Liver (tissue), 9 donors: ENCODE results near the gene TJP1. TPM values are rescaled to one million over a fixed set of nuclear protein-coding genes. Genes with fewer than 3 reads are reported as not detected.

ENCODE experiments used
- DNase-seq: peaks from one replicate; pipeline ENCODE4 v3.0.0-alpha.2; 2017; ENCODE audit warnings: low spot score
- H3K27ac ChIP-seq, 2 donors: one replicate each; pipeline ENCODE4 v1.7.0; 2013; ENCODE audit warnings: inconsistent platforms in 2 of 2, low read length in 2 of 2, control low read depth in 1 of 2, low read depth in 1 of 2, mild to moderate bottlenecking in 1 of 2
- H3K27me3 ChIP-seq, 4 donors: one replicate each; pipeline versions ENCODE4 v1.6.1 to v1.7.0; 2013; ENCODE audit warnings: low read length in 3 of 4, inconsistent platforms in 1 of 4, mild to moderate bottlenecking in 1 of 4, moderate library complexity in 1 of 4; ENCODE audit not compliant: control insufficient read depth in 4 of 4, insufficient read depth in 4 of 4
- H3K36me3 ChIP-seq, 4 donors: one replicate each; pipeline versions ENCODE4 v1.6.1 to v1.7.0; 2013; ENCODE audit warnings: low read length in 3 of 4, mild to moderate bottlenecking in 3 of 4, low read depth in 1 of 4, moderate library complexity in 1 of 4; ENCODE audit not compliant: control insufficient read depth in 4 of 4, insufficient read depth in 3 of 4
- H3K4me1 ChIP-seq, 4 donors: one replicate each; pipeline versions ENCODE4 v1.6.1 to v1.7.0; 2013; ENCODE audit warnings: low read length in 3 of 4, mild to moderate bottlenecking in 3 of 4, moderate library complexity in 1 of 4; ENCODE audit not compliant: control insufficient read depth in 4 of 4, insufficient read depth in 4 of 4
- H3K4me3 ChIP-seq, 3 donors: one replicate each; pipeline versions ENCODE4 v1.6.1 to v1.7.0; 2013; ENCODE audit warnings: low read length in 3 of 3, control low read depth in 1 of 3, low read depth in 1 of 3, mild to moderate bottlenecking in 1 of 3
- H3K9ac ChIP-seq, 2 donors: one replicate each; pipeline ENCODE4 v1.7.0; 2013; ENCODE audit warnings: low read length in 2 of 2, mild to moderate bottlenecking in 2 of 2, moderate library complexity in 2 of 2, control low read depth in 1 of 2, low read depth in 1 of 2
- H3K9me3 ChIP-seq, 4 donors: one replicate each; pipeline versions ENCODE4 v1.6.1 to v1.7.0; 2013; ENCODE audit warnings: low read length in 3 of 4; ENCODE audit not compliant: control insufficient read depth in 4 of 4
- EGR1 ChIP-seq, 2 donors: IDR thresholded peaks; 2 replicates each; pipeline ENCODE4 v1.6.1; 2016 to 2018; ENCODE audit warnings: antibody characterized with exemption in 2 of 2, low read depth in 2 of 2
- FOXA1 ChIP-seq: IDR thresholded peaks from 2 replicates; pipeline ENCODE4 v1.6.1; 2016; ENCODE audit warnings: antibody characterized with exemption
- FOXA2 ChIP-seq: IDR thresholded peaks from 2 replicates; pipeline ENCODE4 v1.6.1; 2016; ENCODE audit warnings: antibody characterized with exemption
- GABPA ChIP-seq, 2 donors: IDR thresholded peaks in 1 of 2; conservative IDR thresholded peaks in 1 of 2; 2 replicates each; pipeline ENCODE4 v1.6.1; 2016; ENCODE audit warnings: antibody characterized with exemption in 2 of 2, mild to moderate bottlenecking in 1 of 2, moderate library complexity in 1 of 2
- HNF4A ChIP-seq, 2 donors: conservative IDR thresholded peaks; 2 replicates each; pipeline ENCODE4 v1.6.1; 2016; ENCODE audit warnings: antibody characterized with exemption in 2 of 2, mild to moderate bottlenecking in 2 of 2
- HNF4G ChIP-seq: IDR thresholded peaks from 2 replicates; pipeline ENCODE4 v1.6.1; 2016; ENCODE audit warnings: antibody characterized with exemption
- JUND ChIP-seq, 2 donors: IDR thresholded peaks; 2 replicates each; pipeline ENCODE4 v1.6.1; 2016; ENCODE audit warnings: antibody characterized with exemption in 2 of 2
- NR2F2 ChIP-seq: IDR thresholded peaks from 2 replicates; pipeline ENCODE4 v1.6.1; 2016; ENCODE audit warnings: antibody characterized with exemption
- RAD21 ChIP-seq, 2 donors: IDR thresholded peaks; 2 replicates each; pipeline ENCODE4 v1.6.1; 2016; ENCODE audit warnings: antibody characterized with exemption in 2 of 2, mild to moderate bottlenecking in 2 of 2
- RXRA ChIP-seq, 2 donors: IDR thresholded peaks; 2 replicates each; pipeline ENCODE4 v1.6.1; 2017 to 2018; ENCODE audit warnings: antibody characterized with exemption in 2 of 2, mild to moderate bottlenecking in 1 of 2
- SP1 ChIP-seq: IDR thresholded peaks from 2 replicates; pipeline ENCODE4 v1.6.1; 2018; ENCODE audit warnings: antibody characterized with exemption, mild to moderate bottlenecking
- TAF1 ChIP-seq: conservative IDR thresholded peaks from 2 replicates; pipeline ENCODE4 v1.6.1; 2016; ENCODE audit warnings: antibody characterized with exemption, mild to moderate bottlenecking
- YY1 ChIP-seq: IDR thresholded peaks from 2 replicates; pipeline ENCODE4 v1.6.1; 2016; ENCODE audit warnings: antibody characterized with exemption, mild to moderate bottlenecking
- WGBS: extraction: QIAGEN DNeasy Blood & Tissue Kit; methylation state at CpG from one replicate; pipeline ENCODE4 v1.1.7; 2013; 5-methylcytosine and 5-hydroxymethylcytosine counted together
- polyA plus RNA-seq, 2 donors: library from polyadenylated mRNA; stranded (reverse) in 1 of 2; unstranded in 1 of 2; fragments of 200-250 nt in 1 of 2; fragments of >200 nt in 1 of 2; fragmentation: Nextera tagmentation in 1 of 2; extraction: Ambion mirVana in 1 of 2; gene quantifications; one replicate each; pipeline versions ENCODE4 v1.2.1 to v1.2.3, GENCODE V29; 2013 to 2015
- total RNA-seq, 2 donors: library from RNA; depleted of rRNA; stranded (reverse); fragments of >200 nt; gene quantifications; one replicate each; pipeline ENCODE4 v1.2.3, GENCODE V29; 2014
- TF ChIP-seq, protein P1 (sequence below): IDR thresholded peaks from 2 replicates; pipeline ENCODE4 v1.6.1; 2016; ENCODE audit warnings: antibody characterized with exemption
- TF ChIP-seq, protein P2 (sequence below): IDR thresholded peaks from 2 replicates; pipeline ENCODE4 v1.6.1; 2016; ENCODE audit warnings: antibody characterized with exemption, mild to moderate bottlenecking
- TF ChIP-seq, protein P3 (sequence below): IDR thresholded peaks from 2 replicates; pipeline ENCODE4 v1.6.1; 2016; ENCODE audit warnings: antibody characterized with exemption
- TF ChIP-seq, protein P4 (sequence below): IDR thresholded peaks from 2 replicates; pipeline ENCODE4 v1.6.1; 2016; ENCODE audit warnings: antibody characterized with exemption
- TF ChIP-seq, protein P5 (sequence below): fragments of 150-350 bp; IDR thresholded peaks from 2 replicates; pipeline ENCODE4 v1.5.1; 2017; ENCODE audit warnings: improper control_type of control experiment, low read depth, low read length; ENCODE audit not compliant: missing input control
- donor health status: healthy.
- donor health status: healthy.
- donor health status: healthy.
- donor health status: healthy.
- donor health status: healthy.

The TJP1 gene
- total and polyA plus RNA-seq, 4 donors = 12.6 to 40.4 (median 16.9) TPM

DNA sequence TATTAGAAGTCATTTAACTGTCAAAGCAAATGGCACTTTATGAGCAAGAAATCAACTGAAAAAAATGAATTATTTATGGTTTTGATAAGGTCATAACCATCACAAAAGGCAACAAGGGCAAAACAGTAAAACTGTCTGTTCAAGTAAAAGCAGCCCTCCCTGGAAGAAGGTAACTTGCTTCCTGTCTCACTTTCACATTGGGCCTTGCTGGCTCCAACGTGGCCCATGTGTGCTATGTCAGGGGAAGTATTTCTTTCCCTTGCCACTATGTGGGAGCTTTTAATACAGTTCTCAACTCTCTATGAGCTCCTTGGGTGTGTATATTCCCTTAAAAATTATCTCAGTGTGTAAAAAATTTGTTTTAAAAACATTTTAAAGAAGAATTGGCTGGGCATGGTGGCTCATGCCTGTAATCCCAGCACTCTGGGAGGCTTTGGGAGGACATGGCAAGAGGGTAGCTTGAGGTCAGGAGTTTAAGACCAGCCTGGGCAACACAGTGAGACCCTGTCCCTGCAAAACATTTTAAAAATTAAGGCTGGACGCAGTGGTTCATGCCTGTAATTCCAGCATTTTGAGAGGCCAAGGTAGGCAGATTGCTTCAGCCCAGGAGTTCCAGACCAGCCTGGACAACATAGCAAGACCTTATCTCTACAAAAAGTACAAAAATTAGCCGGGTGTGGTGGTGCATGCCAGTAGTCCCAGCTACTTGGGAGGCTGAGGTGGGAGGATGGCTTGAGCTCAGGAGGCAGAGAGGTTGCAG is 45.2 kb upstream of the TJP1 start:
- H3K9me3 ChIP-seq = no peaks in the 10 kb centered on the region
- H3K27me3 ChIP-seq = no peaks in the 10 kb centered on the region
- H3K4me1 ChIP-seq = peaks cover 0 to 2% (median 0%) of the 10 kb centered on the region in 4 donors
- WGBS = 84% methylated on average over 3 of the region's 3 CpGs
- H3K27ac ChIP-seq = no peak overlapping the region
- TF ChIP-seq, protein P1, sequence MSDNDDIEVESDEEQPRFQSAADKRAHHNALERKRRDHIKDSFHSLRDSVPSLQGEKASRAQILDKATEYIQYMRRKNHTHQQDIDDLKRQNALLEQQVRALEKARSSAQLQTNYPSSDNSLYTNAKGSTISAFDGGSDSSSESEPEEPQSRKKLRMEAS = no peak
- TF ChIP-seq RAD21 (IDR thresholded peaks at IDR 0.05) (no peak), FOXA1 (no peak), TAF1 (no peak), EGR1 (IDR thresholded peaks at IDR 0.05; ENCODE audit: low read depth in 2 of 2) (no peak), FOXA2 (no peak), SP1 (no peak), JUND (IDR thresholded peaks at IDR 0.05) (no peak), HNF4G (no peak), HNF4A (conservative IDR thresholded peaks at IDR 0.05) (no peak), YY1 (no peak), NR2F2 (no peak), RXRA (IDR thresholded peaks at IDR 0.05) (no peak), GABPA (IDR thresholded peaks at IDR 0.05 in 1 of 2, conservative IDR thresholded peaks at IDR 0.05 in 1 of 2) (no peak)
- TF ChIP-seq, protein P2, sequence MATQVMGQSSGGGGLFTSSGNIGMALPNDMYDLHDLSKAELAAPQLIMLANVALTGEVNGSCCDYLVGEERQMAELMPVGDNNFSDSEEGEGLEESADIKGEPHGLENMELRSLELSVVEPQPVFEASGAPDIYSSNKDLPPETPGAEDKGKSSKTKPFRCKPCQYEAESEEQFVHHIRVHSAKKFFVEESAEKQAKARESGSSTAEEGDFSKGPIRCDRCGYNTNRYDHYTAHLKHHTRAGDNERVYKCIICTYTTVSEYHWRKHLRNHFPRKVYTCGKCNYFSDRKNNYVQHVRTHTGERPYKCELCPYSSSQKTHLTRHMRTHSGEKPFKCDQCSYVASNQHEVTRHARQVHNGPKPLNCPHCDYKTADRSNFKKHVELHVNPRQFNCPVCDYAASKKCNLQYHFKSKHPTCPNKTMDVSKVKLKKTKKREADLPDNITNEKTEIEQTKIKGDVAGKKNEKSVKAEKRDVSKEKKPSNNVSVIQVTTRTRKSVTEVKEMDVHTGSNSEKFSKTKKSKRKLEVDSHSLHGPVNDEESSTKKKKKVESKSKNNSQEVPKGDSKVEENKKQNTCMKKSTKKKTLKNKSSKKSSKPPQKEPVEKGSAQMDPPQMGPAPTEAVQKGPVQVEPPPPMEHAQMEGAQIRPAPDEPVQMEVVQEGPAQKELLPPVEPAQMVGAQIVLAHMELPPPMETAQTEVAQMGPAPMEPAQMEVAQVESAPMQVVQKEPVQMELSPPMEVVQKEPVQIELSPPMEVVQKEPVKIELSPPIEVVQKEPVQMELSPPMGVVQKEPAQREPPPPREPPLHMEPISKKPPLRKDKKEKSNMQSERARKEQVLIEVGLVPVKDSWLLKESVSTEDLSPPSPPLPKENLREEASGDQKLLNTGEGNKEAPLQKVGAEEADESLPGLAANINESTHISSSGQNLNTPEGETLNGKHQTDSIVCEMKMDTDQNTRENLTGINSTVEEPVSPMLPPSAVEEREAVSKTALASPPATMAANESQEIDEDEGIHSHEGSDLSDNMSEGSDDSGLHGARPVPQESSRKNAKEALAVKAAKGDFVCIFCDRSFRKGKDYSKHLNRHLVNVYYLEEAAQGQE = no peak
- TF ChIP-seq, protein P3, sequence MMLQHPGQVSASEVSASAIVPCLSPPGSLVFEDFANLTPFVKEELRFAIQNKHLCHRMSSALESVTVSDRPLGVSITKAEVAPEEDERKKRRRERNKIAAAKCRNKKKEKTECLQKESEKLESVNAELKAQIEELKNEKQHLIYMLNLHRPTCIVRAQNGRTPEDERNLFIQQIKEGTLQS = no peak
- TF ChIP-seq, protein P4, sequence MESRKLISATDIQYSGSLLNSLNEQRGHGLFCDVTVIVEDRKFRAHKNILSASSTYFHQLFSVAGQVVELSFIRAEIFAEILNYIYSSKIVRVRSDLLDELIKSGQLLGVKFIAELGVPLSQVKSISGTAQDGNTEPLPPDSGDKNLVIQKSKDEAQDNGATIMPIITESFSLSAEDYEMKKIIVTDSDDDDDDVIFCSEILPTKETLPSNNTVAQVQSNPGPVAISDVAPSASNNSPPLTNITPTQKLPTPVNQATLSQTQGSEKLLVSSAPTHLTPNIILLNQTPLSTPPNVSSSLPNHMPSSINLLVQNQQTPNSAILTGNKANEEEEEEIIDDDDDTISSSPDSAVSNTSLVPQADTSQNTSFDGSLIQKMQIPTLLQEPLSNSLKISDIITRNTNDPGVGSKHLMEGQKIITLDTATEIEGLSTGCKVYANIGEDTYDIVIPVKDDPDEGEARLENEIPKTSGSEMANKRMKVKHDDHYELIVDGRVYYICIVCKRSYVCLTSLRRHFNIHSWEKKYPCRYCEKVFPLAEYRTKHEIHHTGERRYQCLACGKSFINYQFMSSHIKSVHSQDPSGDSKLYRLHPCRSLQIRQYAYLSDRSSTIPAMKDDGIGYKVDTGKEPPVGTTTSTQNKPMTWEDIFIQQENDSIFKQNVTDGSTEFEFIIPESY = no peak
- TF ChIP-seq, protein P5, sequence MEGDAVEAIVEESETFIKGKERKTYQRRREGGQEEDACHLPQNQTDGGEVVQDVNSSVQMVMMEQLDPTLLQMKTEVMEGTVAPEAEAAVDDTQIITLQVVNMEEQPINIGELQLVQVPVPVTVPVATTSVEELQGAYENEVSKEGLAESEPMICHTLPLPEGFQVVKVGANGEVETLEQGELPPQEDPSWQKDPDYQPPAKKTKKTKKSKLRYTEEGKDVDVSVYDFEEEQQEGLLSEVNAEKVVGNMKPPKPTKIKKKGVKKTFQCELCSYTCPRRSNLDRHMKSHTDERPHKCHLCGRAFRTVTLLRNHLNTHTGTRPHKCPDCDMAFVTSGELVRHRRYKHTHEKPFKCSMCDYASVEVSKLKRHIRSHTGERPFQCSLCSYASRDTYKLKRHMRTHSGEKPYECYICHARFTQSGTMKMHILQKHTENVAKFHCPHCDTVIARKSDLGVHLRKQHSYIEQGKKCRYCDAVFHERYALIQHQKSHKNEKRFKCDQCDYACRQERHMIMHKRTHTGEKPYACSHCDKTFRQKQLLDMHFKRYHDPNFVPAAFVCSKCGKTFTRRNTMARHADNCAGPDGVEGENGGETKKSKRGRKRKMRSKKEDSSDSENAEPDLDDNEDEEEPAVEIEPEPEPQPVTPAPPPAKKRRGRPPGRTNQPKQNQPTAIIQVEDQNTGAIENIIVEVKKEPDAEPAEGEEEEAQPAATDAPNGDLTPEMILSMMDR = no peak
- H3K36me3 ChIP-seq = no peaks in the 10 kb centered on the region
- no peak overlapping the region for H3K9ac ChIP-seq
- H3K4me3 ChIP-seq = no peak overlapping the region
- no peak for DNase-seq
